HepG2 (cell line): ENCODE data around the gene XRCC1. TPM values are rescaled to one million over a fixed set of nuclear protein-coding genes. Genes with fewer than 3 reads are reported as not detected.

ENCODE experiments used
- DDIT3 ChIP-seq: sonication (generic); formaldehyde crosslinking; IDR thresholded peaks from 2 replicates; pipeline ENCODE4 v1.4.0; 2020; ENCODE audit warnings: mild to moderate bottlenecking, missing genetic modification reagents
- DMAP1 ChIP-seq: IDR thresholded peaks from 2 replicates; pipeline ENCODE4 v1.6.1; 2016
- EED ChIP-seq: sonication (generic); formaldehyde crosslinking; IDR thresholded peaks from 2 replicates; pipeline ENCODE4 v1.5.0; 2020; ENCODE audit warnings: mild to moderate bottlenecking, missing genetic modification reagents
- FIP1L1 ChIP-seq: fragments of 200-400 bp; formaldehyde crosslinking; IDR thresholded peaks from 2 replicates; pipeline ENCODE4 v1.6.1; 2018; ENCODE audit warnings: low read depth, mild to moderate bottlenecking, low read length, moderate library complexity, borderline replicate concordance; ENCODE audit not compliant: insufficient read depth
- FOXP1 ChIP-seq, 2 experiments: fragments of 450-650 bp in 1 of 2; IDR thresholded peaks; 2 replicates each; pipeline ENCODE4 v1.6.1; 2017 to 2018; ENCODE audit warnings: antibody characterized with exemption in 1 of 2
- ISL2 ChIP-seq: sonication (generic); formaldehyde crosslinking; IDR thresholded peaks from 2 replicates; pipeline ENCODE4 v1.5.0; 2020; ENCODE audit warnings: missing genetic modification reagents
- MEIS1 ChIP-seq: sonication (generic); formaldehyde crosslinking; IDR thresholded peaks from 2 replicates; pipeline ENCODE4 v1.9.0; 2021; ENCODE audit warnings: mild to moderate bottlenecking, missing genetic modification reagents, moderate library complexity, borderline replicate concordance
- NFAT5 ChIP-seq: sonication (generic); formaldehyde crosslinking; IDR thresholded peaks from 2 replicates; pipeline ENCODE4 v1.4.0; 2020; ENCODE audit warnings: missing genetic modification reagents
- NFRKB ChIP-seq: fragments of 450-650 bp; IDR thresholded peaks from 2 replicates; pipeline ENCODE4 v1.6.1; 2017
- RELA ChIP-seq: sonication (generic); formaldehyde crosslinking; IDR thresholded peaks from 2 replicates; pipeline ENCODE4 v1.4.0; 2020; ENCODE audit warnings: missing genetic modification reagents
- RXRA ChIP-seq: sonication (generic); formaldehyde crosslinking; IDR thresholded peaks from 2 replicates; pipeline ENCODE4 v1.5.1; 2020; ENCODE audit warnings: missing genetic modification reagents
- TARDBP ChIP-seq: sonication (generic); formaldehyde crosslinking; IDR thresholded peaks from 2 replicates; pipeline ENCODE4 v1.8.0; 2022; ENCODE audit warnings: mild to moderate bottlenecking, missing genetic modification reagents
- ZBTB34 ChIP-seq: sonication (generic); formaldehyde crosslinking; IDR thresholded peaks from 2 replicates; pipeline ENCODE4 v1.8.0; 2022; ENCODE audit warnings: mild to moderate bottlenecking, missing genetic modification reagents
- ZFX ChIP-seq: sonication (generic); formaldehyde crosslinking; IDR thresholded peaks from 2 replicates; pipeline ENCODE4 v1.4.0; 2020; ENCODE audit warnings: mild to moderate bottlenecking, low read depth, missing genetic modification reagents, moderate library complexity
- ZMAT3 ChIP-seq: sonication (generic); formaldehyde crosslinking; conservative IDR thresholded peaks from 2 replicates; pipeline ENCODE4 v1.7.0; 2021; ENCODE audit warnings: missing genetic modification reagents
- ZNF350 ChIP-seq: sonication (generic); formaldehyde crosslinking; IDR thresholded peaks from 2 replicates; pipeline ENCODE4 v1.4.0; 2020; ENCODE audit warnings: mild to moderate bottlenecking, low read depth, missing genetic modification reagents, borderline replicate concordance
- ZNF430 ChIP-seq: sonication (generic); formaldehyde crosslinking; IDR thresholded peaks from 2 replicates; pipeline ENCODE4 v1.9.0; 2021; ENCODE audit warnings: mild to moderate bottlenecking, missing genetic modification reagents
- ZNF615 ChIP-seq: sonication (generic); formaldehyde crosslinking; IDR thresholded peaks from 2 replicates; pipeline ENCODE4 v1.5.0; 2020; ENCODE audit warnings: mild to moderate bottlenecking, missing genetic modification reagents, borderline replicate concordance
- polyA plus RNA-seq, 8 experiments: library from polyadenylated mRNA; depleted of rRNA in 3 of 8; stranded (reverse) in 7 of 8; unstranded in 1 of 8; fragments of >200 nt; fragmentation: Illumina TruSeq in 4 of 8; extraction: Trizol in 4 of 8; gene quantifications; 2 replicates each; pipeline versions ENCODE4 v1.2.1 to v1.2.3, GENCODE V29; 2011 to 2016; ENCODE audit warnings: low read depth in 4 of 8, missing spikeins in 1 of 8, mixed read lengths in 1 of 8; ENCODE audit not compliant: insufficient read depth in 1 of 8
- total RNA-seq, 5 experiments: library from RNA; depleted of rRNA; stranded (reverse); fragments of >200 nt; fragmentation: Illumina TruSeq; extraction: Trizol; gene quantifications; 2 replicates each; pipeline ENCODE4 v1.2.3, GENCODE V29; 2016; ENCODE audit warnings: low read depth in 1 of 5
- TF ChIP-seq, protein P1 (sequence below): sonication (generic); formaldehyde crosslinking; IDR thresholded peaks from 2 replicates; pipeline ENCODE4 v1.5.0; 2020; ENCODE audit warnings: missing genetic modification reagents, mild to moderate bottlenecking, borderline replicate concordance
- TF ChIP-seq, protein P2 (sequence below): sonication (generic); formaldehyde crosslinking; IDR thresholded peaks from 2 replicates; pipeline ENCODE4 v1.5.1; 2020; ENCODE audit warnings: mild to moderate bottlenecking, missing genetic modification reagents, borderline replicate concordance
- TF ChIP-seq, protein P3 (sequence below): IDR thresholded peaks from 2 replicates; pipeline ENCODE4 v1.6.1; 2016; ENCODE audit warnings: mild to moderate bottlenecking

XRCC1 gene
- total and polyA plus RNA-seq, 2 of the 13 experiments (the other 11 are each of a cell fraction or from before 2014, with no cell fraction given), result 24.7 to 26.3 TPM

GRCh38 chr19:43499042-43499441 lies 76.3 kb downstream of the XRCC1 start (continued):
- no peak for TF ChIP-seq ZBTB34 (CRISPR knock-in tag)
- peak; percentile 84; the same call in 1 of the 2 replicates for TF ChIP-seq RXRA
- TF ChIP-seq ZNF350 (CRISPR knock-in tag), result peak; percentile 53; the same call in 1 of the 2 replicates
- no peak for TF ChIP-seq DDIT3 (CRISPR knock-in tag)
- TF ChIP-seq ISL2, result 0 out of 2 replicates have a peak, but pooled peaks have one; percentile 33
- 0 out of 2 replicates have a peak, but pooled peaks have one; percentile 54 for TF ChIP-seq TARDBP (CRISPR knock-in tag)
- no peak for TF ChIP-seq FIP1L1
- no peak for TF ChIP-seq RELA (CRISPR knock-in tag)
- peak; percentile 64 for TF ChIP-seq ZFX (CRISPR knock-in tag)
- TF ChIP-seq MEIS1, result peak; percentile 65; the same call in 1 of the 2 replicates
- no peak for TF ChIP-seq EED
- TF ChIP-seq NFAT5 (CRISPR knock-in tag), result no peak
- TF ChIP-seq NFRKB, result no peak
- TF ChIP-seq ZNF615 (CRISPR knock-in tag), result no peak
- TF ChIP-seq, protein P1, sequence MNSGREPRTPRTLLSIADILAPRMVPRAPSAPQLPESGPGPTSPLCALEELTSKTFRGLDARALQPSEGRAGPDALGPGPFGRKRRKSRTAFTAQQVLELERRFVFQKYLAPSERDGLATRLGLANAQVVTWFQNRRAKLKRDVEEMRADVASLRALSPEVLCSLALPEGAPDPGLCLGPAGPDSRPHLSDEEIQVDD (CRISPR knock-in tag), result no peak
- TF ChIP-seq ZNF430 (CRISPR knock-in tag), result peak; percentile 72; the same call in 1 of the 2 replicates
- no peak for TF ChIP-seq ZMAT3 (CRISPR knock-in tag)
- TF ChIP-seq, protein P2, sequence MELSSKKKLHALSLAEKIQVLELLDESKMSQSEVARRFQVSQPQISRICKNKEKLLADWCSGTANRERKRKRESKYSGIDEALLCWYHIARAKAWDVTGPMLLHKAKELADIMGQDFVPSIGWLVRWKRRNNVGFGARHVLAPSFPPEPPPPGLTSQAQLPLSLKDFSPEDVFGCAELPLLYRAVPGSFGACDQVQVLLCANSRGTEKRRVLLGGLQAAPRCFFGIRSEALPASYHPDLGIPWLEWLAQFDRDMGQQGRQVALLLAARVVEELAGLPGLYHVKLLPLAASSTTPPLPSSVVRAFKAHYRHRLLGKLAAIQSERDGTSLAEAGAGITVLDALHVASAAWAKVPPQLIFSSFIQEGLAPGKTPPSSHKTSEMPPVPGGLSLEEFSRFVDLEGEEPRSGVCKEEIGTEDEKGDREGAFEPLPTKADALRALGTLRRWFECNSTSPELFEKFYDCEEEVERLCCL (CRISPR knock-in tag), result no peak
- TF ChIP-seq DMAP1 (CRISPR knock-in tag), result 0 out of 2 replicates have a peak, but pooled peaks have one; percentile 30
- TF ChIP-seq, protein P3, sequence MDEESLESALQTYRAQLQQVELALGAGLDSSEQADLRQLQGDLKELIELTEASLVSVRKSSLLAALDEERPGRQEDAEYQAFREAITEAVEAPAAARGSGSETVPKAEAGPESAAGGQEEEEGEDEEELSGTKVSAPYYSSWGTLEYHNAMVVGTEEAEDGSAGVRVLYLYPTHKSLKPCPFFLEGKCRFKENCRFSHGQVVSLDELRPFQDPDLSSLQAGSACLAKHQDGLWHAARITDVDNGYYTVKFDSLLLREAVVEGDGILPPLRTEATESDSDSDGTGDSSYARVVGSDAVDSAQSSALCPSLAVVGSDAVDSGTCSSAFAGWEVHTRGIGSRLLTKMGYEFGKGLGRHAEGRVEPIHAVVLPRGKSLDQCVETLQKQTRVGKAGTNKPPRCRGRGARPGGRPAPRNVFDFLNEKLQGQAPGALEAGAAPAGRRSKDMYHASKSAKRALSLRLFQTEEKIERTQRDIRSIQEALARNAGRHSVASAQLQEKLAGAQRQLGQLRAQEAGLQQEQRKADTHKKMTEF (CRISPR knock-in tag), result peak; percentile 45; the same call in 1 of the 2 replicates
- TF ChIP-seq FOXP1 (IDR thresholded peaks at IDR 0.05), result no peak
- TF ChIP-seq FOXP1 (CRISPR knock-in tag; IDR thresholded peaks at IDR 0.05), result peak; percentile 44
